ENCODE results near the gene PPIP5K1.
"Not testable (repeated sequence)": the region's sequence is repeated elsewhere in the genome, so short reads cannot be mapped to it uniquely, and the experiment has no call there.

PPIP5K1 gene

DNA sequence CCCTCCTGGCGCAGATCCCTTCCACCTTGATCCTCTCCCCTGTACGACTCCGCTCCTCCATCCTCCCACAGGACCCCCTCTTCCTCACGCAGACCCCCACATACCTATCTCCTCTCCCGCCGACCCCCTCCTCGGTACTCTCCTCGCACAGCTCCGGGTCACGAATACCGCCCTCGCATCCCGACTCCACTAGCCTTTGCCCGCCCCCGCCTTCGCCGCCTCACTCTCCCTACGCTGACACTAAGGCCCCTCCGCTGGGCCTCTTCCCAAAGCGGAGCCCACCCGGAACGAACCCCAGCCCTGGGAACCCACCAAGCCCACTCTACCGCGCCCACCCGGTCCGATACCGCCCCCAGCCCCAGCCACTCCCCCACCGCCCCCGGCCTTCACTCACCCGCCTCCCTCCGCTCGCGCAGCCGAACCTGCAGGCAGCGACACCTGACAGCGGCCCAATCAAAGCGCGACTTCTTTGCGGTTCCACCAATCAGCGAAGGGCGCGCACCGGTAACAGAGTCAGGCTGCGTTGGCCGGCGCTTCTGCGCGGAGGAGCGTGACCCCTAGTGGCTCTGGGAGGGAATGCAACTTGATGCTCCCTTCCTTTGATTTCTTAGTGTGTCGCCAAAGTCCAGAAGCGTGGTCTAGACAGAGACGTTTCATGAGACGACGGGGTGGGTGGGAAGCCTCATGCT, at the start of gene PPIP5K1:
Gene PPIP5K1, minus strand, starts transcription at position 431 of the 689 bp plus-strand sequence. CDS start 5,704 bp downstream, outside the sequence.
- DNase-seq: not testable (repeated sequence)

DNA sequence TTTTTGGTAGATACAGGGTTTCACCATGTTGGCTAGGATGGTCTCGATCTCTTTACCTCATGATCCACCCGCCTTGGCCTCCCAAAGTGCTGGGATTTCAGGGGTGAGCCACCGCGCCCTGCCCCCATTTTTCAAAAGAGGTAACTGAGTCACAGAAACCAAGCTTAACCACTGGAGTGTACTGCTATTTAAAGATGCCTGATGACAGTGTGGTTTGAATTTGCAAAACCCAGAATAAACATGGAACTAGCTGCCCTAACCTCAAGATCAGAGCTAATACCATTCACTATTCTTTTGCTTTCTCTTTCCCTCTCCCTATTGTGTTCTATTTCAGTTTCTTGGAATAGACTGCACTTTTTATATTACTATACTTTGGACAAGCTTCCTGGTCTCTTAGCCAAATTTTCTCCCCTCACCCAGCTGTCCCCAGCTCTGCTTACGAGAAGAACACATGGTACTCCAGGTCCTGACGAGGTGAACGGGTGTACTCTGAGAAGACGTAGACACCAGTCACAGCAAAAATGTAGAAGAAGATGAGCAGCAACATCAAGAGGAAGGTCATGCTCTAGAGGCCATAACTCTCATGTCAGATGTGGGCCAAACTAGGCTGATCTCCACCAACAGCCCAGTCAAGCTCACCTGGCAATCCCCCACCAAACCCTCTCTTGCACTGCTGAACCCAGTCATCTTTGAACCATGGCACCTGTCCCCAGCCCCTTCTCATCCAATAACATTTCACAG, 48.6 kb upstream of the PPIP5K1 start:
- DNase-seq: not testable (repeated sequence)

DNA sequence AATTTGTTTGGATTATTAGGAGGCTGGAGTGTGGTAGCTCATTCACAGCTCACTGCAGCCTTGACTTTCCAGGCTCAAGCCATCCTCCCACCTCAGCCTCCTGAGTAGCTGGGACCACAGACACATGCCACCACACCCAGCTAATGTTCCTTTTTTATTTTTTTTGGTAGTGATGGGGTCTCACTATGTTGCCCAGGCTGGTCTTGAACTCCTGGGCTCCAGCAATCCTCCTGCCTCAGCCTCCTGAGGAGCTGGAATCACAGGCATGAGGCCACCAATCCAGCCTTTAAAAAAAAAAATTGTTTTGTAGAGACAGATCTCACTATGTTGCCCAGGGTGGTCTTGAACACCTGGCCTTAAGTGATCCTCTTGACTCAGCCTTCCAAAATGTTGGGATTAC, 36.9 kb upstream of the PPIP5K1 start:
- not testable (repeated sequence) for DNase-seq

DNA sequence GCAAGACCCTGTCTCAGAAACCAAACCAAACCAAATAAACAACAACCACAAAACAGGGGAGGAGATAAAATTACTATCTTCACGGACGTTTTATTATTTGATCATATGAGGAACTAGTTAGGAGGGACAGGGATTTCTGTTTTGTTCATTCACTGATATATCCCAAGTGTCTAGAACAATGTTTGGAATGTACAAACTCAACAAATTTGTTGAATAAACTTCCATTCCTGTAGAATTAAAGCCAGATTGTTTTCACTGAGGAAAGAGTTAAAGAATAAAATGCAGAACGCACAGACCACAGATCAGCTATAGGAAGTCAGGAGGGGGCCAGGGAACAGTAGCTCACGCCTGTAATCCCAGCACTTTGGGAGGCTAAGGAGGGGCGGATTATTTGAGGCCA, 35.1 kb upstream of the PPIP5K1 start:
- DNase-seq: no peak

DNA sequence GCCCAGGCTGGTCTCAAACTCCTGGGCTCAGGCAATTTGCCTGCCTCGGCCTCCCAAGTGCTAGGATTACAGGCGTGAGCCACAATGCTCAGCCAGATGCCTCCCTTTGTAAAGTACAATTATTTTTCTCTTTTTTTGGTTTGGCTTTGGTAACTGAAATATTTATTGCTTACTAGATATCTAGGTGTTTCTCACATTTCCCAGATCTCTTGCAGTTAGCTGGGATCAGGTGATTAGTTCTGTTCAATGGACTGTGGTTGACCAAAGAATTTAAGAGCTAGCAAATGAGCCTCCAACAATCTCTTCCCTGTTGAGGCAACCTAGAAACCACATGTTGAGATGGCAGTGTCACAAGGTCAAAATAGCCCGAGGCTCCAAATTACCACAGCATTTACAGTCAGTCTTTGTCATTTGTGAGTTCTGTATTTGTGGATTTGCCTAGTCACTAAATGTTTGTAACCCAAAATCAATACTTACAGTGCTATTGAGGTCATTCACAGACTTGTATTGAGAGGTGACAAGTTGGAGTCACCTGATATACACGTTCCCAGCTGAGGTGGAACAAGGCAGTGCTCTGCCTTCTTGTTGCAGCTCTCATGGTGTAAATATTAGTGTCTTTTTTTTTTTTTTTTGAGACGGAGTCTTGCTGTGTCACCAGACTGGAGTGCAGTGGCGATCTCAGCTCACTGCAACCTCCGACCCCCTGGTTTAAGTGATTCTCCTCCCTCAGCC, 32.2 kb upstream of the PPIP5K1 start:
- DNase-seq: not testable (repeated sequence)

DNA sequence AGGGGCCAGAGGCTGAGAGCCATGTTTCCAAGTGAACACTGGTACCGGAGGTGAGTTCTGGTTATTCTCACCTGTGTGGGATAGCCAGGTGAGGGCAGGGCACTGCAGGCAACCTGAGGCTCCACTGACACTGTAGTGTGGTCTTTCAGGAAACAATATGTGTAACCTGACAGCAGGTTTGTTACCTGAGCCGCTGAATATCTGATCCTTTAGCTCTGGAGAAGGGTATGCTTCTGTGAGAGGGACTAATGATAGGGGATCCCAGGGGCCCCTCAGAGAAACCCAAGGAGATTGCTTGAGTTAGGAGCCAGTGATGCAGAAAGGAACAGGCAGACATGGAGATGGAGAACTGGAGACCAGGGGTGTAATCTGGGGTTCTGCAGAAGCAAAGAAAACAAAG, 28.7 kb upstream of the PPIP5K1 start, which contains the start of gene STRC:
Gene STRC, minus strand, starts transcription at position 101 of the 400 bp plus-strand sequence. Its CDS starts 78 bp downstream, at position 23.
- not testable (repeated sequence) for DNase-seq

DNA sequence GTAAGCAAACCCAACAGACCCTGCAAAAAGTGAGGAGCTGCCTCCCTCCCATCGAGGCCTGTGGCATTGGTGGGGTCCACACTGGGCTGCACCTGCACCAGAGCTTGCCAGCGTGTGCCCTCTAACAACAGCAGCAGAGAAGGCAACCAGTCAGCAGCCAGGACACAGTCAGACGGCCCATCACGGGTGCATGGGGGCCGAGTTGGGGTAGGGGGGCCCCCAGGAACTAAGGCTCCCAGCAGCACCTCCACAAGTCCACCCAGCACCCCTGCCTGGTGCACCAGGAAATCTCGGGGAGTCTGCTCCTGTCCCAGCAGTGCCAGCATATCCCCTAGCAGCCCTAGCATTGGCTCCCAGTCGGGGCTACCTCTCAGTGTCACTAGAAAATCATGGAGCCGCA, 27.7 kb upstream of the PPIP5K1 start:
- not testable (repeated sequence) for DNase-seq

DNA sequence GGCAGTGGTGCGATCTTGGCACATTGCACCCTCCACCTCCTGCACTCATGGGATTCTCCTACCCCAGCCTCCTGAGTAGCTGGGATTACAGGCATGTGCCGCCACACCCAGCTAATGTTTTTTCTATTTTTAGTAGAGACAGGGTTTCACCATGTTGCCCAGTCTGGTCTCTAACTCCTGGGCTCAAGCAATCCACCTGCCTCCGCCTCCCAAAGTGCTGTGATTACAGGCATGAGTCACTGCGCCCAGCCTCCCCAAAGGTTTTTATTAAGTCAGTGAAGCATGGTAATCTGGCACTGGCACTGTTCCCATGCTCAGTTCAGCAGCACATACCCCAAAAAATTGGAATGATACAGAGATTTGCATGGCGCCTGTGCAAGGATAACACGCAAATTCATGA, 12.2 kb upstream of the PPIP5K1 start:
- peak; percentile 58 for DNase-seq

DNA sequence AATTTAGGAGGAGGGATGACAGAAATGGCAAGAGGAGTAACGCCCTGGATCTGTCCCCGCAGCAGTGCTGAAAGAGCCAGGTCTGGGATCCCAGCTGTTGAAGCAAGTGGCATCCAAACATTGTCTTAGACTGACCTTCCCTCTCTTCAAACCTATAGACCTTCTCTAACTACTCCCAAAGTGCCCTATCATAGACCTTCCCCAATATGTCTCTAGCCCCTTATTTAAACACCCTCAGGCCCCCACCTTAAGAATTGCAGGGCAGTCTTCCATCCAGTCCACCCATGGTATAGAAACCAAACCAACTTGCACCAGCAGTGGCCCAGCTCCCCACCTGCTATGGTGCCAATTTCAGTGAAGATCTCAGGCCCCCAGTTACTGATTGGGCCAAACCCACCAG, 10.2 kb upstream of the PPIP5K1 start:
- DNase-seq: not testable (repeated sequence)

DNA sequence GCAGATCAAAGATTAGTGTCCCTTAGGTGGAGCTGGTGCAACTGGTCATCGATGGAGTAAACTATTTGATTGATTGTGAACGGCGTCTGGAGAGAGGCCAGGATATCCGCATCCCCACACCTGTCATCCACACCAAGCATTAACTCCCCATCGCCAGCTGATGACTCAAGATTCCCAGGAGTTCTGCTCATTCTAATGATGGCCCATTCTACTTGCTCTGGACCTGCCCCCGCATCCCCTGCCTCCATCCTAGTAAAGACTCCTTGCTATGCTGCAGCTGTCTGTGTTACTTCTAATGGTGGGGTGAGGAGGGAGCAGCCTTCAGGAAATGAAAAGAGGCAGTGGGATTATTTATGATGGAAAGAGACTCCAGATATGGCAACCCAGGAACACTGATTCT, 9.1 kb upstream of the PPIP5K1 start:
- not testable (repeated sequence) for DNase-seq

DNA sequence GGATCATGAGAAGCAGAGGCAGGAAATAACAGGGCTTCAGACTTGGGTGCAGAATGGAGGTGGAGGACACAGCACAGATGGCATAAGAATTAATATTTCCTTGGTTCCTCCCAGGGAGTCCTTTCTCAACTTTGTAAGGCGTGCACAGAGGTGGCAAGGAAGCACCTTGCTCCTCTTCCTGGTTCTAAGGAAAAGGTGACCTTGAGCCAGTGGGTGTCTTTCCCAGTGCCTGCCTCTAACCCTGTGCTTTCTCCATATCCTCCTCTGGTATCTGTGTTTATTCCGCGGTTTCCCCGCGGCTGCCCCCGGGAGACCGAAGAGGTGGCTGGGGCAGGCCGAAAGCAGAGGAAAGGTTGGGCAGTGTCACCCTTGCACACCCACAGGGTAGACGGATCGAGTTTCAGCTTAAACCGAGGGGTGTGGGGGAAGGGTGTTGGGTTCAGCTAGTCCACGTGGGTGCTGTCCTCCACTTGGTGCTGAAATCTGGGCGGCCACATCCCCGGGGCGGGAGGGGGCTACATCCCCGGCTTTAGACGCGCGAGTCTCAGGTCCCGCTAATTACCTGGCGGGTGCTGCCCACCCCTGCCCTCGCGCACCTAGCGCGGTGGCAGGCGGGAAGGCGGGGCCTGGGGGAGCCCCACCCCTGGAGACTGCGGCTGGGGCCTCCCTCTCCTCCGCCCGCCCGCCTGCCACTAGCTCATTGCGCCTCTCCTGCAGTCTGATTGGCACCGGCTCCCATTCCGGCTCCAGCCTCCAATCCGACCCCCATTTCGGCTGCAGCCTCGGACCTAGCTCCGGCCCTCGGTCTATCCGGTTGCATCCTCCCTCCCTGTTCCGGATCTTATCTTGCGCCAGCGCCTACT, 3.6 kb upstream of the PPIP5K1 start, which contains the start of gene CKMT1B:
Gene CKMT1B, plus strand, starts transcription at position 700 of the 863 bp plus-strand sequence. CDS start 192 bp downstream, outside the sequence.
- not testable (repeated sequence) for DNase-seq

DNA sequence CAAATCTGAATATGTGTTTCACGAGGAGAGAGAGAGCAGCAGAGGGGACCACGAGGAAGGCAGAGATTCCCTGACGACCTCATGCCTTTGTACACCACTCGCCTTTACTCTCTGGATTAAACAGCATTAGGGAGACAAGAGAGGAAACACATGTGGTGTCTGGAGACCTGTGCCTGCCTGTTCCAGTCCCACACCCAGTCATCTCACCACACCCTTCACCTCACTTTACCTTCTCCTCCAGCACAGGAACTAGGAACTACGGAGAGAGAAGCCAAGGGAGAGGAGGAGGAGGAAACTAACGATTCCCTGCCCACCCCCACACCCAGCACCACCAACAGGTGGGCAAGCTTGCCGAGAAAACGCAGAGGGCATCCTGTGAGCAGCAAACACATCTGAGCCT, 2.8 kb upstream of the PPIP5K1 start:
- not testable (repeated sequence) for DNase-seq

DNA sequence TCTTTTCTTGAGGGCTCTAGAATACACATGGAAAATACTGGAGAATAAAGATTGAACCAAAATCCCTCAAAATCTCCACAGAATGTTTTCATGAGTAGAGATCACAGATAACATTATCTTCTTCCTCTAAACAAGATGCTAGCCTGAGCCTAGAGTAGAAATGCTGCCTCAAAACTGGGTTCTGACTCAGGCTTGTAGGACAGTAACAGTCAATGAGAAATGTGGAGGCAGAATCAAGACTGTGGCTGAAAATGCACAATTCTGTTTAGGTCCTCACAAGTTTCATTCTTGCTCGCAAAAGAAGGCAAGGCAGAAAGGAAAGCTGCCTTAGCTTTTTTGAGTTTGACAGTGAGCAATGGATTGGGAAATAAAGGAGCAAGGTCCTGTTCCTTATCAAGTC, 15.4 kb downstream of the PPIP5K1 start:
- not testable (repeated sequence) for DNase-seq

DNA sequence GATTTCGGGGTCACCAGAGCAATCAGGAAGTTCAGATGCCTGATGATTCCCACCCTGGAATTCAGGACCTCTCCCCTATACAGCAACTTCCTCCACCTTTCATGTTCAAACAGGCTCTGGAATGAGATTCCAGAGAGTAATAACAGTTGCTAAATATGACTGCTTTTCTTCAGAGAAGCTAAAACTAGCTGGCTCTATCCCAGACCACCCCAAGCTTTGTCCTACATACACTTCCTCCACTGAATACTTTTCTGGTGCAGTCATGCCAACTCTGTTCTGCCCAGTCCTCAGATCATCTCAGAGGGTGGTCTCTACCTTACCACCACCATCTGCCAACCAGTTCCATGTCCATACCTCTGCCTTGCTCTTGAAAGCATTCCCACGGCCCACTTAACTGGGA, 23.4 kb downstream of the PPIP5K1 start:
- not testable (repeated sequence) for DNase-seq

DNA sequence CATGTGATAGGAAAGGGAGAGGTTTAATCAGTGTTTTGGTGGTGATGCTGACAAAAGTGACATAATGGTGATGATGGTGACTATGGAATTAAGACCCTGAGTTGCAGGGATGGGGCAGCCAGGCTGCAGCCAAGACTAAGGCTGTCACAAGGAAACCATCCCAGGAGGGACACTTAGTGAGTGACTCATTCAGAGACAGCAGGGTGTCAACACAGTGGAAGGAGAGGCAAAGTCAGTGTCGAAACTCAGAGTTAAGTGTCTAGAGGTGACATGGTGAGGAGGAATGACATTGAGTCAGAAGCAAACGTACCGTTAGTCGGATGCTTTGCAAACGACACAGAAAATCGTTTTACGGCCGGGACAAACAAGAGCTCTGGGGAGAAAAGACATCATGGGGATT, 26.2 kb downstream of the PPIP5K1 start:
- not testable (repeated sequence) for DNase-seq

DNA sequence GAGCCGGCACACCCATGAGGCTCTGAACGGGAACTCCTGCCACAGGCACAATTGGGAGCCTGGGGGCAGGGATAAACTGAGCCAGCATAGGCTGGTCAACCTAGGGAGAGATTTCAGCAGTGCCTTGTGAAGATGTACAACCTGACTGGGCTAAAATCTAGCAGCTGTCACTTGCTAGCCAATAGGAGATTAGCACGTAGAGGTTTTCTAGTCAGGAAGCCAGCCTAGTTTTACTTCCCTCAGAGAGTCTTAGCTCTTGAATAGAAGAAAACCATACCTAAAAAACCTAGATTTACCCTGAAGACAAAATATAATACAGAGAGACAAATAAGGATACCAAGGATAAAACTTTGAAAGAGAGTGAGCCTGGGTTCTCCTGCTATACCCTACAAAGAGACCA, 27.3 kb downstream of the PPIP5K1 start:
- DNase-seq: not testable (repeated sequence)

DNA sequence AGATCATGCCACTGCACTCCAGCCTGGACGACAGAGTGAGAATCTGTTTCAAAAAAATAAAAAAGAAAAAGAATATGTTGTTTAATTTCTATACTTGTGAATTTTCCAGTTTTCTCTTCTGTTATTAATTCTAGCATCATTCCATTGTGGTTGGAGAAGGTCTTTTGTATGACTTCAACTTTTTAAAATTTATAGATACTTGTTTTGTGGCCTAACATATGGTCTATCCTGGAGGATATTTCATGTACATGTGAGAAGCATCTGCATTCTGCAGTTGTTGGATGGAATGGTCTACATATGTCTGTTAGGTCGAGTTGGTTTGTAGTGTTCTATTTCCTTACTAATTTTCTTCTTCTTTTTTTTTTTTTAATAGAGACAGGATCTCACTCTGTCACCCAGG, 37.0 kb downstream of the PPIP5K1 start:
- DNase-seq: no peak

DNA sequence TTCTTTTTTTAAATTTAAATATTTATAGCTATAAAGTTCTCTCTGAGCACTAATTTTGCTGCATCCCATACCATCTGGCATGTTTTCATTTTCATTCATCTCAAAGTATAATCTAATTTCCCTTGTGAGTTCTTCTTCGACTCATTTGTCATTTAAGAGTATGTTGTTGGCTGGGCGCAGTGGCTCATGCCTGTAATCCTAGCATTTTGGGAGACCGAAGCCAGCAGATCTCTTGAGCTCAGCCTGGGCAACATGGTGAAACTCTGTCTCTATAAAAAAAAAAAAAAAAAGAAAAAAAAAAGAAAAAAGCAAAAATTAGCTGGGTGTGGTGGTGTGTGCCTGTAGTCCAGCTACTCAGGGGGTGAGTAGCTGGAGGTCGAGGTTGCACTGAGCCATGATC, 37.8 kb downstream of the PPIP5K1 start:
- no peak for DNase-seq

DNA sequence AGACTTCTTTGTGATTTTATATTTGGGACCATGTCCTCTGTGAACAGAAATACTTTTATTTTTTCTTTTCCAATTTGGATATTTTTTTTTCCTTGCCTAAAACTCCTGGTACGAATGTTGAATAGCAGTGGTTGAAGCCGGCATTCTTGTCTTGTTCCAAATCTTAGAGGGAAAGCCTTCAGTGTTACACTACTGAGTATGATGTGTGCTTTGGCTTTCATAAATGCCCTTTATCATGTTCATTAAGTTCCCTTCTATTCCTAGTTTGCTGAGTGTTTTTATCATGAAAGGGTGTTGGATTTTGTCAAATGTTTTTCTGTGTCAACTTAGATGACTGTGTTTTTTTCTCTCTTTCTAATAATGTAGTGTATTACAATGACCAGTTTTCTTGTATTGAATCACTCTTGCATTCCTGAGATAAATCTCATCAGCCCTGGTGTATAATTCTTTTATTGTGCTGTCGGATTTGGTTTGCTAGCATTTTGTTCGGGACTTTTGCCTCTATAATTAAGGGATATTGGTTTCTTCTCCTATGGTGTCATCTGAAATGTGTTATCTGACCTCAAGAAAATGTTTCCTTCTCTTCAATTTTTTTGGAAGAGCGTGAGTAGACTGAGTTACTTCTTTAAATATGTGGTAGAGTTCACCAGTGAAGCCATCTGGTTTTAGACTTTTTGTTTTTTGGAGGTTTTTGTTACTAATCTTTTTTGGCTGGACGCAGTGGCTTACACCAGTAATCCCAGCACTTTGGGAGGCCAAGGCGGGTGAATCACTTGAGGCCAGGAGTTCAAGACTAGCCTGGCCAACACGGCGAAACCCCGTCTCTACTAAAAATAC, 39.3 kb downstream of the PPIP5K1 start:
- DNase-seq: no peak

DNA sequence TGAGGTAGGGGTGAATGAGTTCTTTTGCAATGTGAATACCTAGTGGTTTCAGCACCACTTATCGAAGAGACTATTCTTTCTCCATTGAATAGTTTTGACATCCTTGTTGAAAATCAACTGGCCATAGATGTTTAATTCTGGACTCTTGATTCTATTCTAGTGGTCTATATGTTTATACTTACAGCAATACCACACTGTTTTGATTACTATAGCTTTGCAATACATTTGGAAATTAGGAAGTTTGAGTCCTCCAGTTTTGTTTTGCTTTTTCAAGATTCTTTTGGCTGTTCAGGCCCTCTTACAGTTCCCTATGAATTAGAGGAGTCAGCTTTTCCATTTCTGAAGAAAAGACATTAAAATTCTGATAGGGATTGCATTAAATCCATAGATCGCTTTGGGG, 42.5 kb downstream of the PPIP5K1 start:
- no peak for DNase-seq

DNA sequence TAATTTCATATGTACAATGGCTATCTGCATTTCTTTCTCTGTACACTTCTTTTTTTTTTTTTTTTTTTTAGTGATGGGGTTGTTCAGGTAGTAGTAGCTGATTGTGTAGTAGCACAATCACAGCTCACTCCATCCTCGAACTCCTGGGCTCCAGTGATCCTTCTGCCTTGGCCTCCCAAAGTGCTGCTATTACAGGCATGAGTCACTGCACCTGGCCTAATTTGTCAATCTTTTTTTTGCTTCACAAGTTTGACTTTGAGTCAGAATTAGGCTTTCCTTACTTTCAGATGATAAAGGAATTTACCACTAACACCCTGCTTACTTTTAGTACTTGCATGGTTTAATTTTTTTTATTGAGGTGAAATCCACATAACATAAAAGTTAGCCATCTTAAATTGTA, 44.6 kb downstream of the PPIP5K1 start:
- no peak for DNase-seq

Measured in DMS53 (cell line).